IMR-90 (cell line): Measurements from ENCODE around the gene ARNT2. TPM values are rescaled to one million over a fixed set of nuclear protein-coding genes. Genes with fewer than 3 reads are reported as not detected.

Experiments used
- ATAC-seq: fragments of 200-7000 bp; cut with Tn5 transposase; 2 replicates; pipeline ENCODE4 v1.9.1; 2020; ENCODE audit warnings: low read depth, mild to moderate bottlenecking, moderate library complexity
- BruUV-seq: library from RNA; stranded (reverse); fragments of 400-500 nt; replicated peaks from 2 replicates; lab custom pipeline; 2021; lab: Mats Ljungman, UMichigan
- CTCF ChIA-PET: fragments of 300-600 bp; formaldehyde crosslinking; extraction: SDS; loops from one replicate; lab custom pipeline; 2021; ENCODE audit warnings: antibody characterized with exemption; lab: Yijun Ruan, JAX
- POLR2A ChIA-PET: fragments of 300-600 bp; sonication (Branson Sonifier 250); formaldehyde crosslinking; loops from one replicate; lab custom pipeline; 2022; ENCODE audit warnings: antibody characterized with exemption; ENCODE audit not compliant: unreplicated experiment; lab: Charles Lee
- DNase-seq: peaks from one replicate; pipeline ENCODE4 v3.0.0; 2013
- H2AFZ ChIP-seq: replicated peaks from 2 replicates; pipeline ENCODE3; 2013; ENCODE audit warnings: low read length, mild to moderate bottlenecking; ENCODE audit not compliant: poor library complexity
- H2AK5ac ChIP-seq: 2 replicates; pipeline ENCODE4 v1.6.1; 2013; ENCODE audit warnings: low read depth, low read length, inconsistent platforms
- H2AK9ac ChIP-seq: replicated peaks from 2 replicates; pipeline ENCODE3; 2013; ENCODE audit warnings: mild to moderate bottlenecking, low read depth, low read length, moderate library complexity; ENCODE audit not compliant: poor library complexity
- H2BK120ac ChIP-seq: 2 replicates; pipeline ENCODE4 v1.6.1; 2013; ENCODE audit warnings: low read depth, low read length, inconsistent platforms
- H2BK15ac ChIP-seq: 3 replicates; pipeline ENCODE4 v1.6.1; 2013; ENCODE audit warnings: low read depth, low read length, inconsistent platforms
- H2BK20ac ChIP-seq: 2 replicates; pipeline ENCODE4 v1.6.1; 2013; ENCODE audit warnings: low read depth, mild to moderate bottlenecking, inconsistent platforms, low read length, moderate library complexity
- H2BK5ac ChIP-seq: 2 replicates; pipeline ENCODE4 v1.6.1; 2013; ENCODE audit warnings: mild to moderate bottlenecking, low read depth, low read length, inconsistent platforms; ENCODE audit not compliant: poor library complexity, severe bottlenecking
- H3K14ac ChIP-seq: replicated peaks from 2 replicates; pipeline ENCODE4 v1.6.1; 2013; ENCODE audit warnings: low read depth, low read length, inconsistent platforms
- H3K18ac ChIP-seq: 2 replicates; pipeline ENCODE4 v1.6.1; 2013; ENCODE audit warnings: low read depth, low read length, control low read depth
- H3K23ac ChIP-seq: 2 replicates; pipeline ENCODE4 v1.6.1; 2013; ENCODE audit warnings: low read depth, low read length, inconsistent platforms
- H3K27ac ChIP-seq: 2 replicates; pipeline ENCODE4 v1.5.1; 2013; ENCODE audit warnings: mild to moderate bottlenecking, control low read depth, low read length; ENCODE audit not compliant: insufficient read depth
- H3K27me3 ChIP-seq: 2 replicates; pipeline ENCODE4 v1.6.1; 2013; ENCODE audit warnings: low read length; ENCODE audit not compliant: control insufficient read depth, insufficient read depth
- H3K36me3 ChIP-seq: 2 replicates; pipeline ENCODE4 v1.6.1; 2013; ENCODE audit warnings: low read length, mixed read lengths; ENCODE audit not compliant: control insufficient read depth, insufficient read depth
- H3K4ac ChIP-seq: 2 replicates; pipeline ENCODE4 v1.6.1; 2013; ENCODE audit warnings: low read depth, low read length, inconsistent platforms
- H3K4me1 ChIP-seq: 2 replicates; pipeline ENCODE4 v1.6.1; 2013; ENCODE audit warnings: low read length, mixed read lengths; ENCODE audit not compliant: control insufficient read depth, insufficient read depth
- H3K4me2 ChIP-seq: 2 replicates; pipeline ENCODE4 v1.6.1; 2013; ENCODE audit warnings: low read depth, mild to moderate bottlenecking, control low read depth, low read length, moderate library complexity
- H3K4me3 ChIP-seq: 2 replicates; pipeline ENCODE4 v1.5.1; 2013; ENCODE audit warnings: low read depth, mild to moderate bottlenecking, control low read depth, low read length, moderate library complexity; ENCODE audit not compliant: insufficient read depth
- H3K56ac ChIP-seq: 2 replicates; pipeline ENCODE4 v1.6.1; 2013; ENCODE audit warnings: low read length, inconsistent platforms; ENCODE audit not compliant: insufficient read depth; ENCODE audit errors: extremely low read depth
- H3K79me1 ChIP-seq, 2 experiments: 2 replicates each; pipeline ENCODE4 v1.6.1; 2013; ENCODE audit warnings: low read length in 2 of 2, inconsistent platforms in 1 of 2, low read depth in 1 of 2
- H3K9ac ChIP-seq: 2 replicates; pipeline ENCODE4 v1.6.1; 2013; ENCODE audit warnings: low read depth, low read length, control low read depth
- H3K9me1 ChIP-seq: 2 replicates; pipeline ENCODE4 v1.6.1; 2013; ENCODE audit warnings: low read length, inconsistent platforms; ENCODE audit not compliant: insufficient read depth
- H3K9me3 ChIP-seq: 2 replicates; pipeline ENCODE4 v1.6.1; 2013; ENCODE audit warnings: low read length; ENCODE audit not compliant: control insufficient read depth, insufficient read depth
- H4K20me1 ChIP-seq: 2 replicates; pipeline ENCODE4 v1.6.1; 2013; ENCODE audit warnings: low read length, inconsistent platforms; ENCODE audit not compliant: insufficient read depth
- H4K5ac ChIP-seq: 2 replicates; pipeline ENCODE4 v1.6.1; 2013; ENCODE audit warnings: mild to moderate bottlenecking, low read depth, low read length, control low read depth
- H4K8ac ChIP-seq, 2 experiments: 2 replicates each; pipeline ENCODE4 v1.6.1; 2013; ENCODE audit warnings: low read depth in 2 of 2, low read length in 2 of 2, control low read depth in 1 of 2, inconsistent platforms in 1 of 2
- H4K91ac ChIP-seq: 2 replicates; pipeline ENCODE4 v1.6.1; 2013; ENCODE audit warnings: low read depth, low read length, inconsistent platforms; ENCODE audit not compliant: insufficient read depth
- BHLHE40 ChIP-seq: fragments of 150-350 bp; IDR thresholded peaks from 2 replicates; pipeline ENCODE4 v1.6.1; 2016; ENCODE audit warnings: mild to moderate bottlenecking, low read depth, low read length
- CEBPB ChIP-seq: IDR thresholded peaks from 2 replicates; pipeline ENCODE4 v1.6.1; 2012; ENCODE audit warnings: low read depth, low read length, improper control_type of control experiment
- CHD1 ChIP-seq: IDR thresholded peaks from 2 replicates; pipeline ENCODE4 v1.6.1; 2012; ENCODE audit warnings: low read depth, low read length, improper control_type of control experiment
- CTCF ChIP-seq: conservative IDR thresholded peaks from 2 replicates; pipeline ENCODE4 v1.5.1; 2012; ENCODE audit warnings: mild to moderate bottlenecking, low read depth, low read length, improper control_type of control experiment
- ELK1 ChIP-seq: fragments of 150-350 bp; IDR thresholded peaks from 2 replicates; pipeline ENCODE4 v1.6.1; 2016; ENCODE audit warnings: low read depth, mild to moderate bottlenecking, low read length, moderate library complexity, borderline replicate concordance
- MAFK ChIP-seq: IDR thresholded peaks from 2 replicates; pipeline ENCODE4 v1.6.1; 2012; ENCODE audit warnings: low read depth, low read length, improper control_type of control experiment
- MAZ ChIP-seq: IDR thresholded peaks from 2 replicates; pipeline ENCODE4 v1.6.1; 2012; ENCODE audit warnings: low read depth, mild to moderate bottlenecking, low read length, improper control_type of control experiment, moderate library complexity, borderline replicate concordance
- MXI1 ChIP-seq: IDR thresholded peaks from 2 replicates; pipeline ENCODE4 v1.6.1; 2012; ENCODE audit warnings: low read depth, mild to moderate bottlenecking, low read length, moderate library complexity, borderline replicate concordance
- NFE2L2 ChIP-seq: fragments of 150-350 bp; IDR thresholded peaks from 2 replicates; pipeline ENCODE4 v1.6.1; 2016; ENCODE audit warnings: low read depth, mild to moderate bottlenecking, low read length
- POLR2A ChIP-seq: IDR thresholded peaks from 2 replicates; pipeline ENCODE4 v1.6.1; 2012; ENCODE audit warnings: mild to moderate bottlenecking, low read depth, low read length
- RAD21 ChIP-seq: IDR thresholded peaks from 2 replicates; pipeline ENCODE4 v1.6.1; 2012; ENCODE audit warnings: low read length, improper control_type of control experiment
- RCOR1 ChIP-seq: IDR thresholded peaks from 2 replicates; pipeline ENCODE4 v1.6.1; 2012; ENCODE audit warnings: mild to moderate bottlenecking, low read length, improper control_type of control experiment; ENCODE audit not compliant: insufficient replicate concordance
- RFX5 ChIP-seq: IDR thresholded peaks from 2 replicates; pipeline ENCODE4 v1.8.0; 2012; ENCODE audit warnings: low read depth, mild to moderate bottlenecking, low read length, moderate library complexity
- SMC3 ChIP-seq: fragments of 150-350 bp; IDR thresholded peaks from 2 replicates; pipeline ENCODE4 v1.6.1; 2016; ENCODE audit warnings: low read depth, mild to moderate bottlenecking, antibody characterized with exemption, low read length, moderate library complexity
- USF2 ChIP-seq: fragments of 150-350 bp; IDR thresholded peaks from 2 replicates; pipeline ENCODE4 v1.6.1; 2017; ENCODE audit warnings: mild to moderate bottlenecking, antibody characterized with exemption, low read length, low read depth
- WGBS, 2 experiments: methylation state at CpG; one replicate each; pipeline versions ENCODE4 v1.1.5 to v1.1.7; 2013; ENCODE audit warnings: missing lambda C conversion rate in 2 of 2; ENCODE audit not compliant: insufficient read length in 1 of 2; ENCODE audit errors: extremely low coverage in 2 of 2; 5-methylcytosine and 5-hydroxymethylcytosine counted together
- dilution Hi-C: fragments of 300-500 bp; cut with HindIII; formaldehyde crosslinking; loops from one replicate; pipeline ENCODE4 v1.14.3; 2018; ENCODE audit warnings: low sequenced_read_pairs; ENCODE audit not compliant: unreplicated experiment
- in situ Hi-C: fragments of 300-500 bp; cut with MboI; formaldehyde crosslinking; loops from 3 replicates; pipeline ENCODE4 v1.14.3; 2019; ENCODE audit warnings: low sequenced_read_pairs, inconsistent platforms, mixed read lengths
- intact Hi-C: fragments of 100-400 bp; cut with micrococcal nuclease; formaldehyde crosslinking; loops from 2 replicates; pipeline ENCODE4 v1.10.0; 2022
- polyA plus RNA-seq, 3 experiments: library from polyadenylated mRNA; depleted of rRNA; stranded (reverse); fragments of >200 nt; gene quantifications; 2 replicates each; pipeline ENCODE4 v1.2.3, GENCODE V29; 2012; ENCODE audit warnings: low replicate concordance in 1 of 3
- total RNA-seq: library from RNA; depleted of rRNA; stranded (reverse); fragments of >200 nt; gene quantifications from 2 replicates; pipeline ENCODE4 v1.2.3, GENCODE V29; 2012

Gene ARNT2
- total and polyA plus RNA-seq, 2 of the 4 experiments (the other 2 are of a cell fraction): 18.2 to 19.0 TPM

- Histone ChIP-seq H3K27ac (no peak overlapping the region), H2BK15ac (no peak overlapping the region), H3K4me3 (no peak overlapping the region), H3K4ac (no peak overlapping the region), H3K14ac (no peak overlapping the region), H3K9me3 (no peaks in the 10 kb centered on the region), H3K36me3 (no peaks in the 10 kb centered on the region), H3K23ac (no peak overlapping the region), H3K27me3 (no peaks in the 10 kb centered on the region), H2AK5ac (no peak overlapping the region), H3K9me1 (peaks cover 19% of the 10 kb centered on the region), H3K9ac (no peak overlapping the region), H4K5ac (no peak overlapping the region), H3K4me1 (peaks cover 10% of the 10 kb centered on the region), H4K20me1 (peaks cover 7% of the 10 kb centered on the region; the same call in 1 of the 2 replicates), H2BK120ac (no peak overlapping the region), H2BK5ac (no peak overlapping the region), H4K8ac (no peak overlapping the region), H3K18ac (no peak overlapping the region), H3K4me2 (no peak overlapping the region), H3K79me1 (peaks cover 10 to 48% of the 10 kb centered on the region in 2 experiments), H2BK20ac (no peak overlapping the region), H2AFZ (no peak overlapping the region), H4K91ac (no peak overlapping the region), H3K56ac (no peak overlapping the region), H2AK9ac (no peak overlapping the region)
- intact Hi-C loops (no loop called here), dilution Hi-C loops (no loop called here), in situ Hi-C loops (no loop called here)
- DNase-seq (no peak), ATAC-seq (no peak)
- ChIA-PET CTCF (interaction anchor here (0.6 kb wide), 2 partner anchors 37 to 1095 kb away, joined by 3 read pairs; no protein-coding TSS in a partner anchor), POLR2A (no interaction called here)
- BruUV-seq: no TSS peak
- WGBS, 2 experiments: 100% methylated on average over 2 of the region's 7 CpGs; no CpG with 5 or more reads in 1 of the 2 experiments
- TF ChIP-seq MAZ (no peak), BHLHE40 (no peak), MXI1 (no peak), NFE2L2 (no peak), USF2 (no peak), CTCF (no peak), CEBPB (no peak), MAFK (no peak), RAD21 (no peak), RCOR1 (no peak), POLR2A (no peak), CHD1 (no peak), RFX5 (no peak), ELK1 (no peak), SMC3 (no peak)
Observed at GRCh38 chr15:80414546-80415357, 10.6 kb downstream of the ARNT2 start.
